ENCODE measurements around the gene TMEM219.
"Not testable (repeated sequence)": the region's sequence is repeated elsewhere in the genome, so short reads cannot be mapped to it uniquely, and the experiment has no call there.

TMEM219 gene

DNA sequence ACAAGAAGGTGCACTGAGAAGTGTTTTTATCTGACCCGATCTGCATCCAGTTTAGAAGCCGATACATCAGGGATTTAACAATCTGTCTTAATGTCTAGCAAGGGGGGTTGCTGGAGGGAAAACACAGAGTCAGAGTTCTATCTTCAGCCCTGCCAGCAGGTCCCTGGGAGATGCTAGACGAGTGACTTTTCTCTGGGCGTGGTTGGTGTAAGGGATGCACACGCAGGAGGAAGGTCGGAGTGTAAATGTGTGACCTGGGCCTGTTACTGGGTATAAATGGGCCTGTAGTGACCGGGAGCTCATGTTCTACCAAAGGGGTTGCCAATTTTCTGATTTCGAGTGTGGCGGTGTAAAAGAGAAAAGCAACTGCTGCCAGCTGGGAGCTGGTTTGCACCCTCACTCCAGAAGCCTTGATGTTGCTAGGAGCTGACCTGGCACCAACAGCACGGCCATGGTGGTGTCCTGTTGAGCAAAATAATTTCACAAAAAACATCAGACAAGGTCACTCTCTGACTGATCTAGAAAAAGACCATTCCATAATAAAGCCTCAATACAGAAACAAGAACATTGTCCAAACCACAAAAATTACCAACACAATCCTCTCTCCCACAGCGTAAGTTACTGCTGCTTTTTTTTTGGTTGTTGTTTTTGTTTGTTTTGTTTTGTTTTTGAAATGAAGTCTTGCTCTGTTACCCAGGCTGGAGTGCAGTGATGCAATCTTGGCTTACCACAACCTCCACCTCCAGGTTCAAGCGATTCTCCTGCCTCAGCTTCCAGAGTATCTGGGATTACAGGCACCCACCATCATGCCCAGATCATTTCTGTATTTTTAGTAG is 34.6 kb upstream of the TMEM219 start:
- H3K4me3 ChIP-seq (ENCODE audit: low read depth, low read length): peak overlapping the region; percentile 54; the same call in 1 of the 2 replicates
- DNase-seq (ENCODE audit: low read depth): no peak
- TF ChIP-seq, protein P1, sequence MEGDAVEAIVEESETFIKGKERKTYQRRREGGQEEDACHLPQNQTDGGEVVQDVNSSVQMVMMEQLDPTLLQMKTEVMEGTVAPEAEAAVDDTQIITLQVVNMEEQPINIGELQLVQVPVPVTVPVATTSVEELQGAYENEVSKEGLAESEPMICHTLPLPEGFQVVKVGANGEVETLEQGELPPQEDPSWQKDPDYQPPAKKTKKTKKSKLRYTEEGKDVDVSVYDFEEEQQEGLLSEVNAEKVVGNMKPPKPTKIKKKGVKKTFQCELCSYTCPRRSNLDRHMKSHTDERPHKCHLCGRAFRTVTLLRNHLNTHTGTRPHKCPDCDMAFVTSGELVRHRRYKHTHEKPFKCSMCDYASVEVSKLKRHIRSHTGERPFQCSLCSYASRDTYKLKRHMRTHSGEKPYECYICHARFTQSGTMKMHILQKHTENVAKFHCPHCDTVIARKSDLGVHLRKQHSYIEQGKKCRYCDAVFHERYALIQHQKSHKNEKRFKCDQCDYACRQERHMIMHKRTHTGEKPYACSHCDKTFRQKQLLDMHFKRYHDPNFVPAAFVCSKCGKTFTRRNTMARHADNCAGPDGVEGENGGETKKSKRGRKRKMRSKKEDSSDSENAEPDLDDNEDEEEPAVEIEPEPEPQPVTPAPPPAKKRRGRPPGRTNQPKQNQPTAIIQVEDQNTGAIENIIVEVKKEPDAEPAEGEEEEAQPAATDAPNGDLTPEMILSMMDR (IDR thresholded peaks at IDR 0.05; ENCODE audit: insufficient read depth, low read depth, low read length, missing control alignments): no peak

DNA sequence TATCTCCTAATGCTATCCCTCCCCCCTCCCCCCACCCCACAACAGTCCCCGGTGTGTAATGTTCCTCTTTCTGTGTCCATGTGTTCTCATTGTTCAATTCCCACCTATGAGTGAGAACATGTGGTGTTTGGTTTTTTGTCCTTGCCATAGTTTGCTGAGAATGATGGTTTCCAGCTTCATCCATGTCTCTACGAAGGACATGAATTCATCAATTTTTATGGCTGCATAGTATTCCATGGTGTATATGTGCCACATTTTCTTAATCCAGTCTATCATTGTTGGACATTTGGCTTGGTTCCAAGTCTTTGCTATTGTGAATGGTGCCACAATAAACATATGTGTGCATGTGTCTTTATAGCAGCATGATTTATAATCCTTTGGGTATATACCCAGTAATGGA is 30.1 kb upstream of the TMEM219 start:
- not testable (repeated sequence) for H3K4me3 ChIP-seq (ENCODE audit: low read depth, low read length); DNase-seq (ENCODE audit: low read depth)

DNA sequence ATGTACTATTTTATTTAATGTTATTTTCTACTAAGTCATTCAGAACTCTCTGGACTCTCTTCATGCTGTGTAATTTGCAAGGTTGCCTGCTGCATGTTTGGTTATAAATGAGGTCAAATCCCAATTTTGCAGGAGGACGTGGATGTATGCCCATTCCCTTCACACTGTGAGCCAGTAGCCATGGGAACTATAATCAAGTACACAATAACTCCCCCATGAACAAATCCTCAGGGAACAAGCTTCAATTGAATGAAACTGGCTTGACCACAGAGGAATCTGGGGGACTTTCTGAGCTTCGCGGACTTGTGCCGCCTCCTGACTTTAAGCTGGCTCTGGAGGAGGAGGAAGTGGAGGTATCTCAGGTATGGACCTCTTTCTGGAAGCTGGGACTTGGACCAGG is 21.2 kb upstream of the TMEM219 start:
- DNase-seq (ENCODE audit: low read depth): no peak
- TF ChIP-seq, protein P1 (IDR thresholded peaks at IDR 0.05; ENCODE audit: insufficient read depth, low read depth, low read length, missing control alignments): no peak
- H3K4me3 ChIP-seq (ENCODE audit: low read depth, low read length): no peak overlapping the region

DNA sequence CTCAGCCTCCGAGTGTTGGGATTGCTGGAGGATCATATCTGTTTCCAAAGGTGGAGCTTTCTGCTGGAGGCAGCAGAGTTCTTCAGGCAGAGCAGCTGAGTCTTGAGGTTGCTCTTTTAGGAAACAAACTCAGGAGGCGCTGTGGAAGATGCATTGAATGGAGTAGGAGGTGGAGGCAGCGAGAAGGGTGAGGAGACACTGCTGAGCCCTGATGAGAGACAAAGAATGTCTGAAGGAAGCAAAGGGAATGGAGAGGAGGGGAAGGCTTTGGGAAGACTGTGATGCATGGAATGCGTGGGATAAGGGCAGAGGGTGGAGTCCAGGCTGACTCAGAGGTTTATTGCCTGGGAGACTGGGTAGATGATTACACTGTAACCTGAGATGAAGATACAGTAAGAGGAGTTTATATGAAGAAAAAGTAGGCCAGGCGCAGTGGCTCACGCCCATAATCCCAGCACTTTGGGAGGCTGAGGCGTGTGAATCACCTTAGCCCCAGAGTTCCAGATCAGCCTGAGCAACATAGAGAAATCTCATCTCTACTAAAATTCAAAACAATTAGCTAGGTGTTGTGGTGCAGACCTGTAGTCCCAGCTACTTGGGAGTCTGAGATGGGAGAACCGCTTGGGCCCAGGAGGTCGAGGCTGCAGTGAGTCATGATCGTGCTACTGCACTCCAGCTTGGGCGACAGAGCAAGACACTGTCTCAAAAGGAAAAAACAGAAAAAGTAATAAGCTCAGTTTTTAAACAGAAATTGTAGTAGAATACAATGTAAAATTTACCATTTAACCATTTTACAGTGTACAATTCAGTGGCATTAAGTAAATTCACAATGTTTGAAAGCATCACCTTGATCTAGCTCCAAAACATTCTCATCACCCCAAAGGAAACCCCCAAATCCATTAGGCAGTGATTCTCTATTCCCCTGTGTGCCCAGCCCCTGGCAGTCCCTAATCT is 17.8 kb upstream of the TMEM219 start:
- no peak overlapping the region for H3K4me3 ChIP-seq (ENCODE audit: low read depth, low read length)
- TF ChIP-seq, protein P1 (IDR thresholded peaks at IDR 0.05; ENCODE audit: insufficient read depth, low read depth, low read length, missing control alignments): no peak
- DNase-seq (ENCODE audit: low read depth): no peak

DNA sequence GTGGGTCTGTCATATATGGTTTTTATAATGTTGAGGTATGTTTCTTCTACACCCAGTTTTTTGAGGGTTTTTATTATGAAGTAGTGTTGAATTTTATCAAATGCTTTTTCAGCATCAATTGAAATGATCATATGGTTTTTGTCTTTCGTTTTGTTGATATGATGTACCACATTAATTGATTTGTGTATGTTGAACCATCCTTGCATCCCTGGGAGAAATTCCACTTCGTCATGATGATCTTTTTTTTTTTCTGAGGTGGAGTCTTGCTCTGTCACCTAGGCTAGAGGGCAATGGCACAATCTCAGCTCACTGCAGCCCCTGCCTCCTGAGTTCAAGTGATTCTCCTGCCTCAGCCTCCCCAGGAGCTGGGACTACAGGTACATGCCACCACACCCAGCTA is 14.0 kb upstream of the TMEM219 start:
- no peak overlapping the region for H3K4me3 ChIP-seq (ENCODE audit: low read depth, low read length)
- TF ChIP-seq, protein P1 (IDR thresholded peaks at IDR 0.05; ENCODE audit: insufficient read depth, low read depth, low read length, missing control alignments): no peak
- no peak for DNase-seq (ENCODE audit: low read depth)

DNA sequence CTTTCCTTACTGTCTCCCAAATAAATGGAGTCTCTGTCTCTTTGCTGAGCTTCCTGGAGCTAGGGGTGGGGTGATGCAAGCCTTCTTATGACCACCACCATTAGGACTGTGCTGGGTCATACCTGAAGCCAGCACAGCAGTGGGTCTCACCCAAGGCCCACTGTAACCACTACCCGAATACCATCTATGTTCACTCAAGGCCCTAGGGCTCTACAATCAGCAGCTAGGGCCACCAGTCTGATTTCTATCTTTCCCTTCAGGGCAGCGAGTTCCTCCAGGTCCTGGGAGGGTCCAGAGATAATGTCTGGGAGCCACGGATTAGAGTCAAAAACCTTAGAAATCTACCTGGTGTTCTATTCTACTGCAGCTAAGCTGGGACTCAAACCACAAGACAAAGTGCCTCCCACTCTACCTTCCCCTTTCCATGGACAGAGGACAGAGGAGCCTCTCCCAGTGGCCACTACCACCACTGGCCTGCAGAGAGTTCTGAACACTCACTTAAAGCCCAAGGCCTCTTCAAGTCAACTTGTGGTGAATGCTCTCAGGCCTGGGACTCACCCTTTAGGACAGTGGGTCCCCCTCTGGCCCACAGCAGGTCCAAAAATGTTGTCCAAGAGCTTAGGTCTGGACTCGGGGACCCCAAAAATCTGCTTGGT is 10.9 kb upstream of the TMEM219 start:
- TF ChIP-seq, protein P1 (IDR thresholded peaks at IDR 0.05; ENCODE audit: insufficient read depth, low read depth, low read length, missing control alignments): no peak
- DNase-seq (ENCODE audit: low read depth): no peak
- no peak overlapping the region for H3K4me3 ChIP-seq (ENCODE audit: low read depth, low read length)
